CMK (cell line): ENCODE results near the gene MLXIPL.
"Not testable (repeated sequence)": the region's sequence is repeated elsewhere in the genome, so short reads cannot be mapped to it uniquely, and the experiment has no call there.

ENCODE experiments used
- DNase-seq: peaks from one replicate; pipeline ENCODE4 v3.0.0-alpha.2; 2010; ENCODE audit warnings: low read depth

MLXIPL gene

GRCh38 chr7:73577627-73578341, 46.5 kb downstream of the MLXIPL start:
- no peak for DNase-seq

- no peak for DNase-seq
These were observed 50.5 kb downstream of the MLXIPL start for GRCh38 chr7:73573791-73574190.

GRCh38 chr7:73573276-73573675, 51.0 kb downstream of the MLXIPL start:
- DNase-seq = no peak

GRCh38 chr7:73572767-73573186, 51.5 kb downstream of the MLXIPL start:
- DNase-seq = no peak

- no peak for DNase-seq
These were observed 53.3 kb downstream of the MLXIPL start for GRCh38 chr7:73570977-73571376.

GRCh38 chr7:73570521-73570920, 53.8 kb downstream of the MLXIPL start:
- no peak for DNase-seq

- no peak for DNase-seq
These were observed 55.2 kb downstream of the MLXIPL start for GRCh38 chr7:73569042-73569608.

GRCh38 chr7:73567846-73568685, 56.3 kb downstream of the MLXIPL start:
- DNase-seq = no peak

GRCh38 chr7:73567140-73567539, 57.2 kb downstream of the MLXIPL start:
- no peak for DNase-seq

GRCh38 chr7:73566431-73566830, 57.9 kb downstream of the MLXIPL start:
- DNase-seq = not testable (repeated sequence)

GRCh38 chr7:73565675-73566340, 58.5 kb downstream of the MLXIPL start:
- DNase-seq = no peak

GRCh38 chr7:73560109-73560835, 64.0 kb downstream of the MLXIPL start:
- DNase-seq = no peak

- peak; percentile 75 for DNase-seq
These were observed 66.7 kb downstream of the MLXIPL start, which contains the start of gene BCL7B for GRCh38 chr7:73557397-73558257. Gene BCL7B, minus strand, starts transcription at chr7:73557690. Its CDS starts 112 bp downstream, at chr7:73557578.

GRCh38 chr7:73557108-73557396, 67.3 kb downstream of the MLXIPL start:
- peak; percentile 83 for DNase-seq

GRCh38 chr7:73556208-73557107, 67.9 kb downstream of the MLXIPL start:
- DNase-seq = no peak

- DNase-seq = no peak
These were observed 68.8 kb downstream of the MLXIPL start for GRCh38 chr7:73555411-73555982.

GRCh38 chr7:73550093-73550492, 74.2 kb downstream of the MLXIPL start:
- DNase-seq = not testable (repeated sequence)

- DNase-seq = no peak
These were observed 75.1 kb downstream of the MLXIPL start for GRCh38 chr7:73549176-73549575.

GRCh38 chr7:73547841-73548240, 76.5 kb downstream of the MLXIPL start:
- DNase-seq = no peak
